HL-60 (cell line): ENCODE data around the gene APBB2.

ENCODE experiments used
- DNase-seq, 2 experiments: peaks; one replicate each; pipeline ENCODE4 v3.0.0-alpha.2; 2010 to 2020; ENCODE audit warnings: low read depth in 1 of 2, low spot score in 1 of 2
- H3K27ac ChIP-seq: fragments of 250-450 bp; sonication (Bioruptor Pico); replicated peaks from 2 replicates; pipeline ENCODE4 v1.5.1; 2020; ENCODE audit warnings: mild to moderate bottlenecking, moderate library complexity
- H3K27me3 ChIP-seq: fragments of 250-450 bp; sonication (Bioruptor Pico); 2 replicates; pipeline ENCODE4 v1.5.1; 2021; ENCODE audit warnings: mild to moderate bottlenecking, moderate library complexity; ENCODE audit not compliant: insufficient read depth, poor library complexity, severe bottlenecking
- H3K4me3 ChIP-seq: replicated peaks from 2 replicates; pipeline ENCODE4 v1.5.1; 2011; ENCODE audit warnings: mild to moderate bottlenecking, control low read depth, low read length; ENCODE audit not compliant: insufficient read depth
- CTCF ChIP-seq: IDR thresholded peaks from one replicate; pipeline ENCODE4 v1.5.1; 2011; ENCODE audit warnings: low read length, control low read depth, inconsistent platforms; ENCODE audit not compliant: insufficient read depth
- GABPA ChIP-seq: IDR thresholded peaks from 2 replicates; pipeline ENCODE4 v1.6.1; 2012; ENCODE audit warnings: low read depth
- POLR2AphosphoS5 ChIP-seq: IDR thresholded peaks from 2 replicates; pipeline ENCODE4 v1.6.1; 2012; ENCODE audit warnings: low read depth
- REST ChIP-seq: IDR thresholded peaks from 2 replicates; pipeline ENCODE4 v1.6.1; 2012; ENCODE audit warnings: low read depth; ENCODE audit not compliant: insufficient replicate concordance
- SPI1 ChIP-seq: IDR thresholded peaks from 2 replicates; pipeline ENCODE4 v1.6.1; 2012; ENCODE audit warnings: low read depth, mild to moderate bottlenecking, borderline replicate concordance

APBB2 gene

DNA sequence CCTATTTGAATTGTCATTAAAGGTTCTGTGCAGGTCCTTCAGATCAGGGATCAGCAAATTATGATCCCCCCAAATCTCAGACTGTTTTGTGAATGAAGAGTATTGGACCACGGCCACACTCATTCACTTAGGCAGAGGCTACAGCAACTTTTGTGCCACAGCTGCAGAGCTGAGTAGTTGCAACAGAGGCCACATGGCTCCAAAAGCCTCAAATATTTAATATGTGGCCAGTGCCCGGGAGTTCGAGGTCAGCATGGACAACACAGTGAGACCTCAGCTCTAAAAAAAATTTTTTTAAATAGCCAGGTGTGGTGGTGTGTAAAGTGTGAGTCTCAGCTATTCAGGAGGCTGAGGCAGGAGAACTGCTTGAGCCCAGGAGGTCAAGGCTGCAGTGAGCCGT lies 363.8 kb downstream of the APBB2 start:
- DNase-seq, result no peak
- Histone ChIP-seq H3K27me3 (no peaks in the 10 kb centered on the region), H3K27ac (no peak overlapping the region), H3K4me3 (no peak overlapping the region)
- no peak for TF ChIP-seq CTCF
- TF ChIP-seq REST, result no peak
- TF ChIP-seq POLR2AphosphoS5, result no peak
- TF ChIP-seq SPI1, result no peak
- TF ChIP-seq GABPA, result no peak

DNA sequence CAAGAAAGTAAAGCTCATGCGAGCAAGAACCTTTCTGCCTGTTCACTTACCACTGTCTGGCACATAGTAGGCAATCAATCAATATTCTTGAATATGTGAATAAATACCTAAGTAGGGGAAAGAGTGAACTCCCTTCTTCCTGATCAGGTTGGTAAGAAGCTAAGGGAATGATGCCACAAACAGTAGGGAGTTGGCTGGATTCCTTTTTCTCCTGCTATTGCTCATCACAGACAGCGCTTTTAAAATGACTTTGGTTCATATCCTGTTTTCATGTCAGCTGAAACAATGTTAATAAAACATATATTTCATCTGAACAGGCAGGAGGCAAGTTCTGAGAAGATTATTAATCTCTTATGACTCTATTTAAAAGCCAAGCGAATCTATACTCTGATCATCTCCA lies 365.4 kb downstream of the APBB2 start:
- DNase-seq, result no peak
- Histone ChIP-seq H3K27ac (no peak overlapping the region), H3K27me3 (no peaks in the 10 kb centered on the region), H3K4me3 (no peak overlapping the region)
- TF ChIP-seq GABPA (no peak), REST (no peak), SPI1 (no peak), CTCF (no peak), POLR2AphosphoS5 (no peak)

- no peak overlapping the region for H3K4me3 ChIP-seq
- no peak for DNase-seq
- no peak for TF ChIP-seq GABPA
- no peak for TF ChIP-seq CTCF
- no peaks in the 10 kb centered on the region for H3K27me3 ChIP-seq
- no peak overlapping the region for H3K27ac ChIP-seq
Measured at GRCh38 chr4:40848251-40848650, 366.1 kb downstream of the APBB2 start.

GRCh38 chr4:40846532-40846931 lies 367.8 kb downstream of the APBB2 start:
- DNase-seq, result no peak
- no peak for TF ChIP-seq REST
- no peak for TF ChIP-seq CTCF
- TF ChIP-seq POLR2AphosphoS5, result no peak
- TF ChIP-seq SPI1, result no peak
- no peak for TF ChIP-seq GABPA
- H3K27ac ChIP-seq, result no peak overlapping the region
- H3K27me3 ChIP-seq, result no peaks in the 10 kb centered on the region
- H3K4me3 ChIP-seq, result no peak overlapping the region
